HepG2 (cell line): ENCODE data around the gene NKAIN2. TPM values are rescaled to one million over a fixed set of nuclear protein-coding genes. Genes with fewer than 3 reads are reported as not detected.
A peak's percentile ranks its signal among the peaks of the same experiment; 100 is the strongest.

Source experiments
- HNF4A ChIP-seq: sonication (generic); formaldehyde crosslinking; IDR thresholded peaks from 2 replicates; pipeline ENCODE4 v1.4.0; 2020; ENCODE audit warnings: missing genetic modification reagents
- MTA3 ChIP-seq: sonication (generic); formaldehyde crosslinking; IDR thresholded peaks from 2 replicates; pipeline ENCODE4 v1.4.0; 2020; ENCODE audit warnings: missing genetic modification reagents
- NR2F6 ChIP-seq, 2 experiments: IDR thresholded peaks; 2 replicates each; pipeline ENCODE4 v1.6.1; 2016; ENCODE audit warnings: antibody characterized with exemption in 1 of 2, mild to moderate bottlenecking in 1 of 2
- SOX5 ChIP-seq: IDR thresholded peaks from 2 replicates; pipeline ENCODE4 v1.6.1; 2016; ENCODE audit warnings: borderline replicate concordance
- TAF15 ChIP-seq: fragments of 200-400 bp; formaldehyde crosslinking; IDR thresholded peaks from one replicate; pipeline ENCODE4 v1.6.1; 2018; ENCODE audit warnings: mild to moderate bottlenecking, low read depth, low read length; ENCODE audit not compliant: poor library complexity, severe bottlenecking
- ZFP36L1 ChIP-seq: sonication (generic); formaldehyde crosslinking; IDR thresholded peaks from 2 replicates; pipeline ENCODE4 v1.8.0; 2022; ENCODE audit warnings: mild to moderate bottlenecking, missing genetic modification reagents, moderate library complexity
- ZNF20 ChIP-seq: sonication (generic); formaldehyde crosslinking; IDR thresholded peaks from 2 replicates; pipeline ENCODE4 v1.4.0; 2020; ENCODE audit warnings: mild to moderate bottlenecking, moderate library complexity, missing genetic modification reagents
- ZNF317 ChIP-seq: sonication (generic); formaldehyde crosslinking; IDR thresholded peaks from 2 replicates; pipeline ENCODE4 v1.5.0; 2020; ENCODE audit warnings: mild to moderate bottlenecking, missing genetic modification reagents
- polyA plus RNA-seq, 8 experiments: library from polyadenylated mRNA; depleted of rRNA in 3 of 8; stranded (reverse) in 7 of 8; unstranded in 1 of 8; fragments of >200 nt; fragmentation: Illumina TruSeq in 4 of 8; extraction: Trizol in 4 of 8; gene quantifications; 2 replicates each; pipeline versions ENCODE4 v1.2.1 to v1.2.3, GENCODE V29; 2011 to 2016; ENCODE audit warnings: low read depth in 4 of 8, missing spikeins in 1 of 8, mixed read lengths in 1 of 8; ENCODE audit not compliant: insufficient read depth in 1 of 8
- total RNA-seq, 5 experiments: library from RNA; depleted of rRNA; stranded (reverse); fragments of >200 nt; fragmentation: Illumina TruSeq; extraction: Trizol; gene quantifications; 2 replicates each; pipeline ENCODE4 v1.2.3, GENCODE V29; 2016; ENCODE audit warnings: low read depth in 1 of 5
- TF ChIP-seq, protein P1 (sequence below): sonication (generic); formaldehyde crosslinking; IDR thresholded peaks from 2 replicates; pipeline ENCODE4 v1.5.1; 2020; ENCODE audit warnings: mild to moderate bottlenecking, missing genetic modification reagents, moderate library complexity
- TF ChIP-seq, protein P2 (sequence below): sonication (generic); formaldehyde crosslinking; IDR thresholded peaks from 2 replicates; pipeline ENCODE4 v1.8.1; 2023; ENCODE audit warnings: missing genetic modification reagents, inconsistent platforms, borderline replicate concordance

NKAIN2 gene
- total and polyA plus RNA-seq, 2 of the 13 experiments (the other 11 are each of a cell fraction or from before 2014, with no cell fraction given), result not detected

DNA sequence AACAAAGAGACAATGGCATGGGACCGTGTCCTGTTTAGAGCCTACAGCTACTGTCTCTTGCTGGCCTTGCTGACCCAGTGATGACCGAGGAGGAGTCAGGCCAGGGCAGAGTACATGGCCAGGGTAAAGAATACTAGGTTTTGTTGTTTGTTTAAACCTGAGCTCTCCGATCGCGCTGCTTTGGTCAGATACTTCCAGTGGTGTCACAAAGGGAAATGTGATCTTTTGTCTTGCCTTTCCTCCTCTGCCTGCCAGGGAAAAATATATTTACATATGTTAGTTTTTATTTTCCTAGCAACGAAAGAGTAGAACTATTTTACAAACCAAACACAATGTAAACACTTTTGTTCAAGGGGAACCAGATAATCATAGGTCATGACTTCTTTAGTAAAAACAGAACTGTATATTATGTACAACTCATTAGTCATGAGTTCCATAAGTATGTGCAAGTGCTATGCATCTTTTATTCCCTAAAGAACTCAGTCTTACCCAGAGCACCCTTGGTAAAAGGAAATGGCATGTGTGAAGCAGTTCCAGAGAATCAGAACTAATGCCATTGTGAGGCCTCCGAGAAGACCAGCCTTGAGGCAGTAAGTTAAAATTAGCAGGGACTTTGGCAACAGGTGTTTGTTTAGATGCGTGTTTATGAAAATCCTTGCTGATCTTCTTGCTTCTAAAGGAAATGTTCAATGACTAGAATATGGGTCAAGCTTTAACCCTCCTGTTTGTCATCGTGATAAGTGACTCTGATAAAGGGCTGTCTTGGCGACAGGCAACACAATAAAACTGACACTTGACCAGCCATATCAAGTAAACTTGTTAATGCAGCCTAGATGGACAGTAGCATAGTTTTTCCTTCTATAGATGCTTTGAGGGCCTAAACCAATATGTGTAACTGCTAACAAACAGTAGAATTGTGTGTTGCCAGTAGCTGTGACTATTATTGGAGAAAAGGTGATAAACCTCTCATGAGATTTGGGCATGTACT lies 204.6 kb downstream of the NKAIN2 start (continued):
- TF ChIP-seq SOX5, result peak; percentile 91
- TF ChIP-seq, protein P1, sequence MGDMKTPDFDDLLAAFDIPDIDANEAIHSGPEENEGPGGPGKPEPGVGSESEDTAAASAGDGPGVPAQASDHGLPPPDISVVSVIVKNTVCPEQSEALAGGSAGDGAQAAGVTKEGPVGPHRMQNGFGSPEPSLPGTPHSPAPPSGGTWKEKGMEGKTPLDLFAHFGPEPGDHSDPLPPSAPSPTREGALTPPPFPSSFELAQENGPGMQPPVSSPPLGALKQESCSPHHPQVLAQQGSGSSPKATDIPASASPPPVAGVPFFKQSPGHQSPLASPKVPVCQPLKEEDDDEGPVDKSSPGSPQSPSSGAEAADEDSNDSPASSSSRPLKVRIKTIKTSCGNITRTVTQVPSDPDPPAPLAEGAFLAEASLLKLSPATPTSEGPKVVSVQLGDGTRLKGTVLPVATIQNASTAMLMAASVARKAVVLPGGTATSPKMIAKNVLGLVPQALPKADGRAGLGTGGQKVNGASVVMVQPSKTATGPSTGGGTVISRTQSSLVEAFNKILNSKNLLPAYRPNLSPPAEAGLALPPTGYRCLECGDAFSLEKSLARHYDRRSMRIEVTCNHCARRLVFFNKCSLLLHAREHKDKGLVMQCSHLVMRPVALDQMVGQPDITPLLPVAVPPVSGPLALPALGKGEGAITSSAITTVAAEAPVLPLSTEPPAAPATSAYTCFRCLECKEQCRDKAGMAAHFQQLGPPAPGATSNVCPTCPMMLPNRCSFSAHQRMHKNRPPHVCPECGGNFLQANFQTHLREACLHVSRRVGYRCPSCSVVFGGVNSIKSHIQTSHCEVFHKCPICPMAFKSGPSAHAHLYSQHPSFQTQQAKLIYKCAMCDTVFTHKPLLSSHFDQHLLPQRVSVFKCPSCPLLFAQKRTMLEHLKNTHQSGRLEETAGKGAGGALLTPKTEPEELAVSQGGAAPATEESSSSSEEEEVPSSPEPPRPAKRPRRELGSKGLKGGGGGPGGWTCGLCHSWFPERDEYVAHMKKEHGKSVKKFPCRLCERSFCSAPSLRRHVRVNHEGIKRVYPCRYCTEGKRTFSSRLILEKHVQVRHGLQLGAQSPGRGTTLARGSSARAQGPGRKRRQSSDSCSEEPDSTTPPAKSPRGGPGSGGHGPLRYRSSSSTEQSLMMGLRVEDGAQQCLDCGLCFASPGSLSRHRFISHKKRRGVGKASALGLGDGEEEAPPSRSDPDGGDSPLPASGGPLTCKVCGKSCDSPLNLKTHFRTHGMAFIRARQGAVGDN (CRISPR knock-in tag), result no peak
- TF ChIP-seq ZFP36L1 (CRISPR knock-in tag), result no peak
- peak; percentile 59 for TF ChIP-seq HNF4A (CRISPR knock-in tag)
- TF ChIP-seq NR2F6 (IDR thresholded peaks at IDR 0.05), result peak; percentile 42; the same call in 1 of the 2 replicates
- no peak for TF ChIP-seq NR2F6 (CRISPR knock-in tag; IDR thresholded peaks at IDR 0.05)
- TF ChIP-seq ZNF20 (CRISPR knock-in tag), result no peak
- no peak for TF ChIP-seq MTA3 (CRISPR knock-in tag)
- 0 out of 2 replicates have a peak, but pooled peaks have one; percentile 23 for TF ChIP-seq ZNF317 (CRISPR knock-in tag)
- TF ChIP-seq, protein P2, sequence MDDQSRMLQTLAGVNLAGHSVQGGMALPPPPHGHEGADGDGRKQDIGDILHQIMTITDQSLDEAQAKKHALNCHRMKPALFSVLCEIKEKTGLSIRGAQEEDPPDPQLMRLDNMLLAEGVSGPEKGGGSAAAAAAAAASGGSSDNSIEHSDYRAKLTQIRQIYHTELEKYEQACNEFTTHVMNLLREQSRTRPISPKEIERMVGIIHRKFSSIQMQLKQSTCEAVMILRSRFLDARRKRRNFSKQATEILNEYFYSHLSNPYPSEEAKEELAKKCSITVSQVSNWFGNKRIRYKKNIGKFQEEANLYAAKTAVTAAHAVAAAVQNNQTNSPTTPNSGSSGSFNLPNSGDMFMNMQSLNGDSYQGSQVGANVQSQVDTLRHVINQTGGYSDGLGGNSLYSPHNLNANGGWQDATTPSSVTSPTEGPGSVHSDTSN (CRISPR knock-in tag), result no peak
- no peak for TF ChIP-seq TAF15
